Nephron (organoid): Measurements from ENCODE around the gene CCSER1.

Experiments
- H3K27ac Mint-ChIP-seq, 3 experiments: 2 replicates each; pipeline ENCODE4 v1.8.0; 2020; ENCODE audit warnings: mixed read lengths in 3 of 3, mild to moderate bottlenecking in 2 of 3, moderate library complexity in 1 of 3
- H3K27me3 Mint-ChIP-seq: 2 replicates; pipeline ENCODE4 v1.8.0; 2021; ENCODE audit warnings: low read depth, mild to moderate bottlenecking, moderate library complexity, mixed read lengths
- H3K36me3 Mint-ChIP-seq: 2 replicates; pipeline ENCODE4 v1.8.0; 2020; ENCODE audit warnings: low read depth, mixed read lengths
- H3K4me1 Mint-ChIP-seq: 2 replicates; pipeline ENCODE4 v1.8.0; 2020; ENCODE audit warnings: mixed read lengths
- H3K4me3 Mint-ChIP-seq, 3 experiments: 2 replicates each; pipeline ENCODE4 v1.8.0; 2020; ENCODE audit warnings: mild to moderate bottlenecking in 3 of 3, mixed read lengths in 3 of 3, moderate library complexity in 2 of 3
- H3K9me3 Mint-ChIP-seq: 2 replicates; pipeline ENCODE4 v1.8.0; 2020; ENCODE audit warnings: mixed read lengths
- TF ChIP-seq, protein P1 (sequence below), 3 experiments: fragments of 200-600 bp; sonication (generic); IDR thresholded peaks; one replicate each; pipeline ENCODE4 v1.5.0; 2021; ENCODE audit warnings: antibody characterized with exemption in 3 of 3; ENCODE audit not compliant: unreplicated experiment in 3 of 3

The CCSER1 gene

DNA sequence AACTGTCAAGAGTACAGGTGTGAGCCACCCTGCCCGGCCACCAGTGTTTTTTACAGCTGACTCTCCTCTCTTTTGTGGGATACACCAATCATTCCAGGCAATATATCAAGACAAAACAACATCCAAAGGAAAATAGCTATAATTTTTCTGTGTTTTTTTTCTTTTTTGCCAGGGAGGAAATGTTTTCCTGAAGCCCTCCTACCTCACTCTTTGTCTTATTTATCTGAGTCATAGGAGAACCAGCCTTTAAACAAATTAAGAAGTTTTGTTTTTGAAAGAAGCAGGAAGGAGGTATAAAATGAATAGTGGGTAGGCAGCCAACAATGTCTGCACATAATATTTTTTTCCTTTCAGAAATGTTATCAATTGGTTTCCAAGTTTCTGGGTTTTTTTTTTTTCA is 493.9 kb downstream of the CCSER1 start:
- no peak overlapping the region for H3K4me3 Mint-ChIP-seq
- H3K27me3 Mint-ChIP-seq, result no peaks in the 10 kb centered on the region
- peaks cover 26% of the 10 kb centered on the region for H3K4me1 Mint-ChIP-seq
- H3K9me3 Mint-ChIP-seq, result no peaks in the 10 kb centered on the region
- H3K36me3 Mint-ChIP-seq, result no peaks in the 10 kb centered on the region
- peak overlapping the region; percentile 57 to 71 (median 68) for H3K27ac Mint-ChIP-seq
- TF ChIP-seq, protein P1, sequence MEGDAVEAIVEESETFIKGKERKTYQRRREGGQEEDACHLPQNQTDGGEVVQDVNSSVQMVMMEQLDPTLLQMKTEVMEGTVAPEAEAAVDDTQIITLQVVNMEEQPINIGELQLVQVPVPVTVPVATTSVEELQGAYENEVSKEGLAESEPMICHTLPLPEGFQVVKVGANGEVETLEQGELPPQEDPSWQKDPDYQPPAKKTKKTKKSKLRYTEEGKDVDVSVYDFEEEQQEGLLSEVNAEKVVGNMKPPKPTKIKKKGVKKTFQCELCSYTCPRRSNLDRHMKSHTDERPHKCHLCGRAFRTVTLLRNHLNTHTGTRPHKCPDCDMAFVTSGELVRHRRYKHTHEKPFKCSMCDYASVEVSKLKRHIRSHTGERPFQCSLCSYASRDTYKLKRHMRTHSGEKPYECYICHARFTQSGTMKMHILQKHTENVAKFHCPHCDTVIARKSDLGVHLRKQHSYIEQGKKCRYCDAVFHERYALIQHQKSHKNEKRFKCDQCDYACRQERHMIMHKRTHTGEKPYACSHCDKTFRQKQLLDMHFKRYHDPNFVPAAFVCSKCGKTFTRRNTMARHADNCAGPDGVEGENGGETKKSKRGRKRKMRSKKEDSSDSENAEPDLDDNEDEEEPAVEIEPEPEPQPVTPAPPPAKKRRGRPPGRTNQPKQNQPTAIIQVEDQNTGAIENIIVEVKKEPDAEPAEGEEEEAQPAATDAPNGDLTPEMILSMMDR (IDR thresholded peaks at IDR 0.05; ENCODE audit: unreplicated experiment in 3 of 3), result no peak

GRCh38 chr4:90624781-90625180 is 497.6 kb downstream of the CCSER1 start:
- Mint-ChIP-seq H3K36me3 (peaks cover 4% of the 10 kb centered on the region), H3K4me3 (no peak overlapping the region), H3K4me1 (peaks cover 26% of the 10 kb centered on the region), H3K27me3 (no peaks in the 10 kb centered on the region), H3K9me3 (no peaks in the 10 kb centered on the region), H3K27ac (peak overlapping the region; percentile 22 to 81 (median 60))
- TF ChIP-seq, protein P1 (IDR thresholded peaks at IDR 0.05; ENCODE audit: unreplicated experiment in 3 of 3), result no peak

GRCh38 chr4:90641861-90642599 is 514.8 kb downstream of the CCSER1 start:
- Mint-ChIP-seq H3K27me3 (peaks cover 6% of the 10 kb centered on the region), H3K27ac (no peak overlapping the region), H3K4me1 (no peaks in the 10 kb centered on the region), H3K4me3 (no peak overlapping the region), H3K9me3 (no peaks in the 10 kb centered on the region), H3K36me3 (no peaks in the 10 kb centered on the region)
- TF ChIP-seq, protein P1 (IDR thresholded peaks at IDR 0.05; ENCODE audit: unreplicated experiment in 3 of 3), result no peak

DNA sequence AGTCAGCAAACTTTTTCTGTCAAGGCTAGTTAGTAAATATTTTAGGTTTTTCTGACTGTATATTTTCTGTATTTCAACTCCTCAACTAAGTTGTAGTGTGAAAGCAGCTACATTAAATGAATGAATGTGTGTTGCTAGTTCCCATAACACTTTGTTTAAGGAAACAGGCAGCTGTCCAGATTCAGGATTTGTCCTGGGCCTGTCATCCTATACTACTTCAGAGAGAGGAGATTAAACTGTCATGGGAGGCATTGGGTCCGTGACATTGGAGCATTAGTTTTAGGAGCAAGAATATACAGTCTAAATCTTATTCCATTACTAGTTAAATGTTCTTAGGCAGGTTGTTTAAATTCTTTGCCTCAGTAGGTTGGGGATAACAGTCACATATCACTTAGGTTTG is 516.0 kb downstream of the CCSER1 start:
- H3K27me3 Mint-ChIP-seq, result peaks cover 6% of the 10 kb centered on the region
- TF ChIP-seq, protein P1 (IDR thresholded peaks at IDR 0.05; ENCODE audit: unreplicated experiment in 3 of 3), result no peak
- no peaks in the 10 kb centered on the region for H3K4me1 Mint-ChIP-seq
- no peaks in the 10 kb centered on the region for H3K36me3 Mint-ChIP-seq
- no peak overlapping the region for H3K27ac Mint-ChIP-seq
- no peak overlapping the region for H3K4me3 Mint-ChIP-seq
- H3K9me3 Mint-ChIP-seq, result no peaks in the 10 kb centered on the region

DNA sequence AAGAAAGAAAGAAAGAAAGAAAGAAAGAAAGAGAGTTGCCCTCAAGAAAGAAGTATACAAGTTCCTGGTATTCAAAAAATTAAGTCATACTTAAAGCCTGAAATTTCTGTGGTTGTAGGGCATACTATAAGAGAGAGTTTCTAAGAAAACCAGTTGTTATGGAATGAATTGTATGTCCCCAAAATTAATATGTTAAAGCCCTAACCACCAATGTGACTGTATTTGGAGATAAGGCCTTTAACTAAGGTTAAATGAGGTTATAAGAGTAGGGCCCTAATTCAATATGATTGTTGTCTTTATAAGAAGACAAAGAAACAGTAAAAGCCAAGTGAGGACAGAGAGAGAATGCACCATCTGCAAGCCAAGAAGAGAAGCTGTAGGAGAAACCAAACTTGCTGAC is 521.1 kb downstream of the CCSER1 start:
- TF ChIP-seq, protein P1 (IDR thresholded peaks at IDR 0.05; ENCODE audit: unreplicated experiment in 3 of 3), result no peak
- H3K27ac Mint-ChIP-seq, result no peak overlapping the region
- H3K4me3 Mint-ChIP-seq, result no peak overlapping the region
- H3K27me3 Mint-ChIP-seq, result peaks cover 6% of the 10 kb centered on the region
- no peaks in the 10 kb centered on the region for H3K4me1 Mint-ChIP-seq
- no peaks in the 10 kb centered on the region for H3K9me3 Mint-ChIP-seq
- H3K36me3 Mint-ChIP-seq, result no peaks in the 10 kb centered on the region

GRCh38 chr4:90648791-90649190 is 521.6 kb downstream of the CCSER1 start:
- Mint-ChIP-seq H3K4me3 (no peak overlapping the region), H3K27me3 (peaks cover 6% of the 10 kb centered on the region), H3K9me3 (no peaks in the 10 kb centered on the region), H3K4me1 (no peaks in the 10 kb centered on the region), H3K27ac (no peak overlapping the region), H3K36me3 (no peaks in the 10 kb centered on the region)
- TF ChIP-seq, protein P1 (IDR thresholded peaks at IDR 0.05; ENCODE audit: unreplicated experiment in 3 of 3), result no peak
